ENCODE data around the gene ABCA7.

DNA sequence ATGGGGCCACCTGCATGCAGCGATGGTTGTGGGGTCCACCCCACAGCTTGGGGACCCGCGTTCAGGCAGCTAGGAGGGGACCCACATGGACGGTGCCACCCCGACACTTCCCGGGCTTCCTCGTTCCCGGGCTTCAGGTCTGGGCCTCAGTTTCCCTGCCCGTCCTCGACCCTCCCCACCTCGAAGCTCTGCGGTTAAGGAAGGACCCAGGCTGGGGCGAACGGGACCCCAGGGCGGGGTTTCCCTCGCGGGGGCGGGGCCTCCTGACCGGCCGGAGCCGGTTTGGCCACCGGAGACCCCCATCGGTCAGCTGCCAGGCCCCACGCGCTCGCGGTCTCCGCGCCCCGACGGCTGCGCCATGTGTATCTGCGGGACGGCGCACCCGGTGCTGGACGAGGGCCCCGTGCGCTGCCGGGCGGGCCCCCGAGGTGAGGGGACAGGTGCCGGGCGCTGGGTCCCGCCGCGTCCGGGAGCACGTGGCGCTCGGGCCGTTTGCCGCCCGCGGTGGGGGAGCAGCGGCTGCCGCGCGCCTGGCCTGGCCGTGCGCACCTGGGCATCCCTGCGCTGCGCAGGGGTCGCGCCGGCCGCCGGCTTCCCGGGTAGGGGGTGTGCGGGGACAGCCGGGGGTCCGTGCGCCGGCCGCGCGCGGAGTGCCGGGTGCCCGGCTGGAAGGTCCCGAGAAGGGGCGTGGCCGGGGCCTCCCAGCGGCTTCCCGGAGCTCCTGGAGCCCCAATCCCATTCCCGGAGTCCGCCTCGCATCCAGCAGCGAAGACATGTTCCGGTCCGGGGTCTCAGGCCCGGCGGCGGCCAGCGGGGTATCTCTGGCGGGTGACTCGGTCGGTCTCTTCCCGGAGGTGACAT is 31.3 kb downstream of the ABCA7 start:
- TF ChIP-seq, protein P1, sequence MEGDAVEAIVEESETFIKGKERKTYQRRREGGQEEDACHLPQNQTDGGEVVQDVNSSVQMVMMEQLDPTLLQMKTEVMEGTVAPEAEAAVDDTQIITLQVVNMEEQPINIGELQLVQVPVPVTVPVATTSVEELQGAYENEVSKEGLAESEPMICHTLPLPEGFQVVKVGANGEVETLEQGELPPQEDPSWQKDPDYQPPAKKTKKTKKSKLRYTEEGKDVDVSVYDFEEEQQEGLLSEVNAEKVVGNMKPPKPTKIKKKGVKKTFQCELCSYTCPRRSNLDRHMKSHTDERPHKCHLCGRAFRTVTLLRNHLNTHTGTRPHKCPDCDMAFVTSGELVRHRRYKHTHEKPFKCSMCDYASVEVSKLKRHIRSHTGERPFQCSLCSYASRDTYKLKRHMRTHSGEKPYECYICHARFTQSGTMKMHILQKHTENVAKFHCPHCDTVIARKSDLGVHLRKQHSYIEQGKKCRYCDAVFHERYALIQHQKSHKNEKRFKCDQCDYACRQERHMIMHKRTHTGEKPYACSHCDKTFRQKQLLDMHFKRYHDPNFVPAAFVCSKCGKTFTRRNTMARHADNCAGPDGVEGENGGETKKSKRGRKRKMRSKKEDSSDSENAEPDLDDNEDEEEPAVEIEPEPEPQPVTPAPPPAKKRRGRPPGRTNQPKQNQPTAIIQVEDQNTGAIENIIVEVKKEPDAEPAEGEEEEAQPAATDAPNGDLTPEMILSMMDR (IDR thresholded peaks at IDR 0.05), result no peak
- TF ChIP-seq POLR2A (IDR thresholded peaks at IDR 0.05), result no peak

Data from adrenal gland (tissue), 5 donors.